WERI-Rb-1 (cell line): Measurements from ENCODE around the gene CAMK1.

Experiments used
- DNase-seq: peaks from one replicate; pipeline ENCODE4 v3.0.0-alpha.2; 2020
- H3K27ac ChIP-seq: fragments of 250-450 bp; sonication (Bioruptor Pico); 2 replicates; pipeline ENCODE4 v1.5.1; 2020; ENCODE audit warnings: mild to moderate bottlenecking, moderate library complexity
- H3K27me3 ChIP-seq: fragments of 250-450 bp; sonication (Bioruptor Pico); 2 replicates; pipeline ENCODE4 v1.5.1; 2021; ENCODE audit warnings: mild to moderate bottlenecking, low read depth, moderate library complexity; ENCODE audit not compliant: insufficient read depth, severe bottlenecking
- H3K36me3 ChIP-seq: fragments of 250-450 bp; sonication (Bioruptor Pico); 2 replicates; pipeline ENCODE4 v1.5.1; 2020; ENCODE audit warnings: mild to moderate bottlenecking, moderate library complexity
- H3K4me3 ChIP-seq: 2 replicates; pipeline ENCODE4 v1.5.1; 2011; ENCODE audit warnings: low read depth, mild to moderate bottlenecking, control low read depth, low read length
- H3K9me3 ChIP-seq: fragments of 250-450 bp; sonication (Bioruptor Pico); 2 replicates; pipeline ENCODE4 v1.5.1; 2021; ENCODE audit warnings: mild to moderate bottlenecking, moderate library complexity; ENCODE audit not compliant: severe bottlenecking
- TF ChIP-seq, protein P1 (sequence below): IDR thresholded peaks from 2 replicates; pipeline ENCODE4 v1.5.1; 2011; ENCODE audit warnings: low read depth, mild to moderate bottlenecking, control low read depth, inconsistent platforms, low read length

The CAMK1 gene

DNA sequence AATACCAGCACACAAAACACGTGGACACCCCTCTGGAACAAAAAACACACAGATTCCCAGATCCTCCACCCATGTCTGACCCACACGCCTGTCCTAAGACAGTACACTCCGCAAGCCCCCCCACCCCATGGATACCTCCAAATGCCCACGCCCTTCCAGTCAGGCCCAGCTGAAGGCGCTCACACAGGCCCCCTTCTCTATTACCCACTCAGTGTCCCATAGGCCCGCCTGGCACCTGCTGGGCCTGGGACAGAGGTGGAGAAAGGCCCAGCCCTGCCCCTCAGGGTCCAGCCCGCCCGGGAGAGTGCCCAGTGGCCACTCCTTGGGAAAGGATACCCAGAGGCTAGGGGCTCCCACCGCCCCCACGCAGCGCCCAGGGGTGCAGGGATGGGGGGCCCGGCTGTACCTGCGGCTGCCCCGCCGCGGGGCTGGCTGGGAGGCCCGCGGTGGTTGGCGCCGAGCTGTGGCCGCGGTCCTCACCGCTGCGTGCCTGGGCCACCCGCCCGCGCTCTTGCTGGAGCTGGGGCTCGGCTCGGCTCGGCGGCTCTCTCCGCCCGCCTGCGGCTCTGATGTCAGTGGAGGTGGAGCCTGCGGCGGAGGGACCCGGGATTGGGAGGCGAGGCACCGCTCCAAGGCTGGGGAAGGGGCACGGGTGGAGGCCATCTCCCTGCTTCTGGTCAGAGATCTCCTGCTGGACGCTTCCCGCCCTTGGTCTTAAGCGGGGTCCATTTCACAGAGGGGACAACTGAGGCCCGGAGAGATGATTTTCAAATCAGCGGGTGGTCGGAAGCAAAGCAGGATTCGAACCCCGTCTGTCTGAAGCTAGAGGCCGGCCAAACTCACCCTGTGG is at the start of gene CAMK1:
TSS of gene CAMK1 (minus strand) at position 522 of the 850 bp plus-strand sequence. CDS start 2,198 bp downstream, outside the sequence.
- Histone ChIP-seq H3K27me3 (no peaks in the 10 kb centered on the region), H3K36me3 (peaks cover 9% of the 10 kb centered on the region), H3K9me3 (no peaks in the 10 kb centered on the region), H3K4me3 (peak within 1 kb of the TSS; percentile 56), H3K27ac (peak within 1 kb of the TSS; percentile 63)
- TF ChIP-seq, protein P1, sequence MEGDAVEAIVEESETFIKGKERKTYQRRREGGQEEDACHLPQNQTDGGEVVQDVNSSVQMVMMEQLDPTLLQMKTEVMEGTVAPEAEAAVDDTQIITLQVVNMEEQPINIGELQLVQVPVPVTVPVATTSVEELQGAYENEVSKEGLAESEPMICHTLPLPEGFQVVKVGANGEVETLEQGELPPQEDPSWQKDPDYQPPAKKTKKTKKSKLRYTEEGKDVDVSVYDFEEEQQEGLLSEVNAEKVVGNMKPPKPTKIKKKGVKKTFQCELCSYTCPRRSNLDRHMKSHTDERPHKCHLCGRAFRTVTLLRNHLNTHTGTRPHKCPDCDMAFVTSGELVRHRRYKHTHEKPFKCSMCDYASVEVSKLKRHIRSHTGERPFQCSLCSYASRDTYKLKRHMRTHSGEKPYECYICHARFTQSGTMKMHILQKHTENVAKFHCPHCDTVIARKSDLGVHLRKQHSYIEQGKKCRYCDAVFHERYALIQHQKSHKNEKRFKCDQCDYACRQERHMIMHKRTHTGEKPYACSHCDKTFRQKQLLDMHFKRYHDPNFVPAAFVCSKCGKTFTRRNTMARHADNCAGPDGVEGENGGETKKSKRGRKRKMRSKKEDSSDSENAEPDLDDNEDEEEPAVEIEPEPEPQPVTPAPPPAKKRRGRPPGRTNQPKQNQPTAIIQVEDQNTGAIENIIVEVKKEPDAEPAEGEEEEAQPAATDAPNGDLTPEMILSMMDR, result no peak
- DNase-seq, result peak; percentile 79

DNA sequence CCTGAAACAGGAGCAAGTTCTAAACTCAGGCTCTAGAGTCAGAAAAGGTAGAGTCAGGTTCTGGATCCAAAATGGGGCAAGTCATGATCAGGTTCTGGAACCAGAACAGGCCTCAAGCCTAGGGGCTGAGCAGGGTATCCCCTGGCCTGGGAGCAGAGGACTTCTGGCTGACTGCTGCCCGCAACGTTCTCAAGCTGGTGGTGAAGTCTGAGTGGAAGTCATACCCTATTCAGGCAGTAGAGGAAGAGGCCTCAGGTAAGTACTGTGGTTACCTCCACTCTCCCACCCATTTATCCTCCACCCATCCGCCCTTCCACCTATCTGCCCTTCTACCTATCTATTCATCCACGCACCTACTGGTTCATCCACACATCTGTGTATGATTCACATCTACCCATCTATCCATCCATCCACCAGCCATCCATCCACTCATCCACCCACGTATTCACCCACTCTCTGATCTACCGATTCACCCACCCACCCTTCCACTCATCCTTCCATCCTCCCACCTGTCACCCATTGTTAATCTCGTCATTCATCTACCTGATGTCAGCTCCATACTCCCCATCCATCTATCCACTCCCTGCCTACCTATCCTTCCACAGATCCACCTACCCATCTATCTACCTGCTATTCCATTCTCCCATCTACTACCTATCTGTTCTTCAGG is 49.1 kb upstream of the CAMK1 start:
- no peaks in the 10 kb centered on the region for H3K9me3 ChIP-seq
- H3K36me3 ChIP-seq, result no peaks in the 10 kb centered on the region
- TF ChIP-seq, protein P1, result no peak
- H3K4me3 ChIP-seq, result no peak overlapping the region
- no peak for DNase-seq
- H3K27me3 ChIP-seq, result no peaks in the 10 kb centered on the region
- no peak overlapping the region for H3K27ac ChIP-seq

DNA sequence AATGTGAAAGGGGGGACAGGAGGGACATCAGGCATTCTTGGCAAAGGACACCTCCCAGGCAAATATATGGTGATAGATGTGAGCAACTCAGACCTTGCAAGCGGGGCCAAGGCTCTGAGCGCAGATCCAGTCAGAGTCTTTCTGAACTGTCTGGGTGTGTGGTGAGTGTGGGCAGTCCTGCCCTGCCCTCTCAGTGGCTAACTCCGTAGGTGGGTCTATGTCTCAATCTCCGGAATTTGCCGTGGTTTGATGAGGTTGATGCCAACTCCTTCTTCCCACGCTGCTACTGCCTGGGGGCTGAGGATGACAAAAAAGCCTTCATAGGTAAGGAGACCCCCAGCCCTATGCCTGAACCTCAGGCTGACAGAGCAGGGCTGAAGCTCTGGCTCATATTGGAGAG is 47.7 kb upstream of the CAMK1 start:
- Histone ChIP-seq H3K36me3 (no peaks in the 10 kb centered on the region; the same call in 1 of the 2 replicates), H3K27me3 (no peaks in the 10 kb centered on the region), H3K4me3 (no peak overlapping the region), H3K9me3 (no peaks in the 10 kb centered on the region), H3K27ac (no peak overlapping the region)
- DNase-seq, result no peak
- TF ChIP-seq, protein P1, result no peak

DNA sequence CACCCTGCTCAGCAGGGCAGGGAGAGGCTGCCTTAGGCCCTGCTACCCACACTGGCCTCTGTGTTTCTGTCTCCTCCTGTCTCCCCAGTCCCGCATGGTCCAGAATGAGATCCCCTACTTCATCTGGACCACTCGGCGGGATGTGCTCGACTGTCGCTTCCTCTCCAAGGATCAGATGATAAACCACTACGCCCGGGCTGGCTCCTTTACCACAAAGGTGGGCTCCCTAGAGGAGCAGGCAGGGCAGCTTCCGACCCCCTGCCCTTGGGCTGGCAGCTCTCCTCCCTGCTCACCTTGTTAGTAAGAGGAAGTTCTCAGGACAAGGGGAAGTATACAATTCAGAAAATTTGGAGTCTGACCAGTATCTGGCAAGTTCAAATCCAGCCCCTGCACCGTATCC is 46.2 kb upstream of the CAMK1 start:
- Histone ChIP-seq H3K36me3 (no peaks in the 10 kb centered on the region; the same call in 1 of the 2 replicates), H3K27me3 (no peaks in the 10 kb centered on the region), H3K27ac (no peak overlapping the region), H3K4me3 (no peak overlapping the region), H3K9me3 (no peaks in the 10 kb centered on the region)
- no peak for DNase-seq
- TF ChIP-seq, protein P1, result no peak

DNA sequence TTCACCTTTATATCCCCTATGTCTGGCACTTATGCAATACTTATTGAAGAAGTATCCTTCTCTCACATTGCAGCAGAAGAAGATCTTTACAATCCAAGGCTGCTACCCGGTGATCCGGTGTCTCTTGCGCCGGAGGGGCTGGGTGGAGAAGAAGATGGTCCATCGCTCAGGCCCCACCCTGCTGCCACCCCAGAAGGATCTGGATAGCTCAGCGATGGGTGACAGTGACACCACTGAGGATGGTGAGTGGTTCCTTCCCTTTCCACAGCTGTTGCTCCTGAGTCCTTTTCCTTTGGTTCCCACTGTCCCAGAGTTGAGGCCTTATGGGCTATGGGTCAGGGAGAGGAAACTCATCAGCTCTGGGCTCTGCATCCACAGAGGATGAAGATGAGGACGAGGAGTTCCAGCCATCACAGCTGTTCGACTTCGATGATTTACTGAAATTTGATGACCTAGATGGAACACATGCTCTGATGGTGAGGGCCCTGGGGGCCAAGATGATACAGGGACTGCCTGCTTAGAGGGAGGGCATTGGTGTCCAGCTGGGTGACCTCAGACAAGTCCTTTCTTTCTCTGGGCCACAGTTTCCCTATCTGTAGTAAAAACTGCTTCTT is 43.2 kb upstream of the CAMK1 start:
- Histone ChIP-seq H3K36me3 (no peaks in the 10 kb centered on the region; the same call in 1 of the 2 replicates), H3K27me3 (no peaks in the 10 kb centered on the region), H3K27ac (no peak overlapping the region), H3K9me3 (no peaks in the 10 kb centered on the region), H3K4me3 (no peak overlapping the region)
- DNase-seq, result no peak
- TF ChIP-seq, protein P1, result no peak
